HEK293 (cell line): ENCODE measurements around the gene IGIP.
A peak's percentile ranks its signal among the peaks of the same experiment; 100 is the strongest.

ENCODE experiments used
- GLIS2 ChIP-seq: fragments of 450-650 bp; formaldehyde crosslinking; IDR thresholded peaks from 2 replicates; pipeline ENCODE4 v1.5.1; 2016; ENCODE audit warnings: missing biosample characterization, missing genetic modification characterization
- KLF10 ChIP-seq: fragments of 450-650 bp; IDR thresholded peaks from 2 replicates; pipeline ENCODE4 v1.5.1; 2018; ENCODE audit warnings: missing biosample characterization, mild to moderate bottlenecking, missing genetic modification characterization
- SCRT1 ChIP-seq: fragments of 450-650 bp; formaldehyde crosslinking; IDR thresholded peaks from 2 replicates; pipeline ENCODE4 v1.5.1; 2016; ENCODE audit warnings: missing biosample characterization, missing genetic modification characterization, borderline replicate concordance
- SCRT2 ChIP-seq: fragments of 450-650 bp; formaldehyde crosslinking; IDR thresholded peaks from 2 replicates; pipeline ENCODE4 v1.5.1; 2016; ENCODE audit warnings: missing biosample characterization, missing genetic modification characterization
- SP3 ChIP-seq: fragments of 450-650 bp; formaldehyde crosslinking; IDR thresholded peaks from 2 replicates; pipeline ENCODE4 v1.5.1; 2016; ENCODE audit warnings: missing biosample characterization, missing genetic modification characterization
- ZBTB17 ChIP-seq: fragments of 450-650 bp; formaldehyde crosslinking; IDR thresholded peaks from 2 replicates; pipeline ENCODE4 v1.5.1; 2016; ENCODE audit warnings: missing biosample characterization, missing genetic modification characterization
- ZBTB7A ChIP-seq: fragments of 450-650 bp; formaldehyde crosslinking; IDR thresholded peaks from 2 replicates; pipeline ENCODE4 v1.5.1; 2016; ENCODE audit warnings: low read depth, missing biosample characterization, missing genetic modification characterization
- ZBTB8A ChIP-seq: fragments of 450-650 bp; formaldehyde crosslinking; IDR thresholded peaks from 2 replicates; pipeline ENCODE4 v1.5.1; 2016; ENCODE audit warnings: missing biosample characterization, missing genetic modification characterization
- ZEB2 ChIP-seq: fragments of 450-650 bp; formaldehyde crosslinking; IDR thresholded peaks from 2 replicates; pipeline ENCODE4 v1.5.1; 2016; ENCODE audit warnings: missing biosample characterization, missing genetic modification characterization
- ZNF394 ChIP-seq: fragments of 450-650 bp; formaldehyde crosslinking; IDR thresholded peaks from 2 replicates; pipeline ENCODE4 v1.5.1; 2016; ENCODE audit warnings: missing biosample characterization, missing genetic modification characterization, mild to moderate bottlenecking, moderate library complexity, borderline replicate concordance
- ZNF416 ChIP-seq: fragments of 450-650 bp; formaldehyde crosslinking; IDR thresholded peaks from 2 replicates; pipeline ENCODE4 v1.5.1; 2016; ENCODE audit warnings: missing biosample characterization, missing genetic modification characterization
- ZNF600 ChIP-seq: fragments of 450-650 bp; formaldehyde crosslinking; IDR thresholded peaks from 2 replicates; pipeline ENCODE4 v1.5.1; 2016; ENCODE audit warnings: missing biosample characterization, missing genetic modification characterization
- ZNF843 ChIP-seq: fragments of 450-650 bp; formaldehyde crosslinking; IDR thresholded peaks from 2 replicates; pipeline ENCODE4 v1.5.1; 2016; ENCODE audit warnings: missing biosample characterization, missing genetic modification characterization
- ZXDB ChIP-seq: fragments of 450-650 bp; formaldehyde crosslinking; IDR thresholded peaks from 2 replicates; pipeline ENCODE4 v1.5.1; 2016; ENCODE audit warnings: missing biosample characterization, missing genetic modification characterization
- TF ChIP-seq, protein P1 (sequence below): fragments of 450-650 bp; formaldehyde crosslinking; IDR thresholded peaks from 2 replicates; pipeline ENCODE4 v1.5.1; 2016; ENCODE audit warnings: missing biosample characterization, missing genetic modification characterization
- TF ChIP-seq, protein P2 (sequence below): fragments of 450-650 bp; formaldehyde crosslinking; IDR thresholded peaks from 2 replicates; pipeline ENCODE4 v1.5.1; 2016; ENCODE audit warnings: missing biosample characterization, missing genetic modification characterization
- TF ChIP-seq, protein P3 (sequence below): fragments of 450-650 bp; formaldehyde crosslinking; IDR thresholded peaks from 2 replicates; pipeline ENCODE4 v1.5.1; 2017; ENCODE audit warnings: missing biosample characterization, missing genetic modification characterization
- TF ChIP-seq, protein P4 (sequence below): fragments of 450-650 bp; formaldehyde crosslinking; IDR thresholded peaks from 2 replicates; pipeline ENCODE4 v1.5.1; 2017; ENCODE audit warnings: missing biosample characterization, mild to moderate bottlenecking, missing genetic modification characterization, moderate library complexity
- TF ChIP-seq, protein P5 (sequence below): sonication (generic); formaldehyde crosslinking; IDR thresholded peaks from 2 replicates; pipeline ENCODE4 v1.8.1; 2022; ENCODE audit warnings: mild to moderate bottlenecking, moderate library complexity, missing genetic modification reagents
- TF ChIP-seq, protein P6 (sequence below): fragments of 450-650 bp; IDR thresholded peaks from 2 replicates; pipeline ENCODE4 v1.5.1; 2018; ENCODE audit warnings: missing biosample characterization, missing genetic modification characterization

The IGIP gene

DNA sequence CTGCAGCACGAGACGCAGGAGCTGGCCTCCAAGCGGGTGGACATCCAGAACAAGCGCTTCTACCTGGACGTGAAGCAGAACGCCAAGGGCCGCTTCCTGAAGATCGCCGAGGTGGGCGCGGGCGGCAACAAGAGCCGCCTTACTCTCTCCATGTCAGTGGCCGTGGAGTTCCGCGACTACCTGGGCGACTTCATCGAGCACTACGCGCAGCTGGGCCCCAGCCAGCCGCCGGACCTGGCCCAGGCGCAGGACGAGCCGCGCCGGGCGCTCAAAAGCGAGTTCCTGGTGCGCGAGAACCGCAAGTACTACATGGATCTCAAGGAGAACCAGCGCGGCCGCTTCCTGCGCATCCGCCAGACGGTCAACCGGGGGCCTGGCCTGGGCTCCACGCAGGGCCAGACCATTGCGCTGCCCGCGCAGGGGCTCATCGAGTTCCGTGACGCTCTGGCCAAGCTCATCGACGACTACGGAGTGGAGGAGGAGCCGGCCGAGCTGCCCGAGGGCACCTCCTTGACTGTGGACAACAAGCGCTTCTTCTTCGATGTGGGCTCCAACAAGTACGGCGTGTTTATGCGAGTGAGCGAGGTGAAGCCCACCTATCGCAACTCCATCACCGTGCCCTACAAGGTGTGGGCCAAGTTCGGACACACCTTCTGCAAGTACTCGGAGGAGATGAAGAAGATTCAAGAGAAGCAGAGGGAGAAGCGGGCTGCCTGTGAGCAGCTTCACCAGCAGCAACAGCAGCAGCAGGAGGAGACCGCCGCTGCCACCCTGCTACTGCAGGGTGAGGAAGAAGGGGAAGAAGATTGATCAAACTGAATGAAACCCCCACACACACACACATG is 11.2 kb upstream of the IGIP start (continued):
- TF ChIP-seq, protein P1, sequence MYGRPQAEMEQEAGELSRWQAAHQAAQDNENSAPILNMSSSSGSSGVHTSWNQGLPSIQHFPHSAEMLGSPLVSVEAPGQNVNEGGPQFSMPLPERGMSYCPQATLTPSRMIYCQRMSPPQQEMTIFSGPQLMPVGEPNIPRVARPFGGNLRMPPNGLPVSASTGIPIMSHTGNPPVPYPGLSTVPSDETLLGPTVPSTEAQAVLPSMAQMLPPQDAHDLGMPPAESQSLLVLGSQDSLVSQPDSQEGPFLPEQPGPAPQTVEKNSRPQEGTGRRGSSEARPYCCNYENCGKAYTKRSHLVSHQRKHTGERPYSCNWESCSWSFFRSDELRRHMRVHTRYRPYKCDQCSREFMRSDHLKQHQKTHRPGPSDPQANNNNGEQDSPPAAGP (tag by site-specific recombination): peak; percentile 60; the same call in 1 of the 2 replicates
- TF ChIP-seq ZBTB17 (tag by site-specific recombination) (peak; percentile 99), ZNF394 (tag by site-specific recombination) (peak; percentile 100), ZEB2 (tag by site-specific recombination) (peak; percentile 89), ZNF416 (no peak), SCRT1 (peak; percentile 83; the same call in 1 of the 2 replicates), ZXDB (peak; percentile 78), ZBTB8A (peak; percentile 10; the same call in 1 of the 2 replicates), SCRT2 (tag by site-specific recombination) (peak; percentile 94), GLIS2 (peak; percentile 3), SP3 (tag by site-specific recombination) (0 out of 2 replicates have a peak, but pooled peaks have one; percentile 21), ZNF600 (tag by site-specific recombination) (peak; percentile 81), ZNF843 (tag by site-specific recombination) (0 out of 2 replicates have a peak, but pooled peaks have one; percentile 10), ZBTB7A (tag by site-specific recombination) (no peak), KLF10 (0 out of 2 replicates have a peak, but pooled peaks have one; percentile 23)
- TF ChIP-seq, protein P2, sequence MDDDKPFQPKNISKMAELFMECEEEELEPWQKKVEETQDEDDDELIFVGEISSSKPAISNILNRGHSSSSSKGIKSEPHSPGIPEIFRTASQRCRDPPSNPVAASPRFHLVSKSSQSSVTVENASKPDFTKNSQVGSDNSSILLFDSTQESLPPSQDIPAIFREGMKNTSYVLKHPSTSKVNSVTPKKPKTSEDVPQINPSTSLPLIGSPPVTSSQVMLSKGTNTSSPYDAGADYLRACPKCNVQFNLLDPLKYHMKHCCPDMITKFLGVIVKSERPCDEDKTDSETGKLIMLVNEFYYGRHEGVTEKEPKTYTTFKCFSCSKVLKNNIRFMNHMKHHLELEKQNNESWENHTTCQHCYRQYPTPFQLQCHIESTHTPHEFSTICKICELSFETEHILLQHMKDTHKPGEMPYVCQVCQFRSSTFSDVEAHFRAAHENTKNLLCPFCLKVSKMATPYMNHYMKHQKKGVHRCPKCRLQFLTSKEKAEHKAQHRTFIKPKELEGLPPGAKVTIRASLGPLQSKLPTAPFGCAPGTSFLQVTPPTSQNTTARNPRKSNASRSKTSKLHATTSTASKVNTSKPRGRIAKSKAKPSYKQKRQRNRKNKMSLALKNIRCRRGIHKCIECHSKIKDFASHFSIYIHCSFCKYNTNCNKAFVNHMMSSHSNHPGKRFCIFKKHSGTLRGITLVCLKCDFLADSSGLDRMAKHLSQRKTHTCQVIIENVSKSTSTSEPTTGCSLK (tag by site-specific recombination): no peak
- TF ChIP-seq, protein P3, sequence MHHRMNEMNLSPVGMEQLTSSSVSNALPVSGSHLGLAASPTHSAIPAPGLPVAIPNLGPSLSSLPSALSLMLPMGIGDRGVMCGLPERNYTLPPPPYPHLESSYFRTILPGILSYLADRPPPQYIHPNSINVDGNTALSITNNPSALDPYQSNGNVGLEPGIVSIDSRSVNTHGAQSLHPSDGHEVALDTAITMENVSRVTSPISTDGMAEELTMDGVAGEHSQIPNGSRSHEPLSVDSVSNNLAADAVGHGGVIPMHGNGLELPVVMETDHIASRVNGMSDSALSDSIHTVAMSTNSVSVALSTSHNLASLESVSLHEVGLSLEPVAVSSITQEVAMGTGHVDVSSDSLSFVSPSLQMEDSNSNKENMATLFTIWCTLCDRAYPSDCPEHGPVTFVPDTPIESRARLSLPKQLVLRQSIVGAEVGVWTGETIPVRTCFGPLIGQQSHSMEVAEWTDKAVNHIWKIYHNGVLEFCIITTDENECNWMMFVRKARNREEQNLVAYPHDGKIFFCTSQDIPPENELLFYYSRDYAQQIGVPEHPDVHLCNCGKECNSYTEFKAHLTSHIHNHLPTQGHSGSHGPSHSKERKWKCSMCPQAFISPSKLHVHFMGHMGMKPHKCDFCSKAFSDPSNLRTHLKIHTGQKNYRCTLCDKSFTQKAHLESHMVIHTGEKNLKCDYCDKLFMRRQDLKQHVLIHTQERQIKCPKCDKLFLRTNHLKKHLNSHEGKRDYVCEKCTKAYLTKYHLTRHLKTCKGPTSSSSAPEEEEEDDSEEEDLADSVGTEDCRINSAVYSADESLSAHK (tag by site-specific recombination): 0 out of 2 replicates have a peak, but pooled peaks have one; percentile 6
- TF ChIP-seq, protein P4, sequence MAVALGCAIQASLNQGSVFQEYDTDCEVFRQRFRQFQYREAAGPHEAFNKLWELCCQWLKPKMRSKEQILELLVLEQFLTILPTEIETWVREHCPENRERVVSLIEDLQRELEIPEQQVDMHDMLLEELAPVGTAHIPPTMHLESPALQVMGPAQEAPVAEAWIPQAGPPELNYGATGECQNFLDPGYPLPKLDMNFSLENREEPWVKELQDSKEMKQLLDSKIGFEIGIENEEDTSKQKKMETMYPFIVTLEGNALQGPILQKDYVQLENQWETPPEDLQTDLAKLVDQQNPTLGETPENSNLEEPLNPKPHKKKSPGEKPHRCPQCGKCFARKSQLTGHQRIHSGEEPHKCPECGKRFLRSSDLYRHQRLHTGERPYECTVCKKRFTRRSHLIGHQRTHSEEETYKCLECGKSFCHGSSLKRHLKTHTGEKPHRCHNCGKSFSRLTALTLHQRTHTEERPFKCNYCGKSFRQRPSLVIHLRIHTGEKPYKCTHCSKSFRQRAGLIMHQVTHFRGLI (tag by site-specific recombination): no peak
- TF ChIP-seq, protein P5, sequence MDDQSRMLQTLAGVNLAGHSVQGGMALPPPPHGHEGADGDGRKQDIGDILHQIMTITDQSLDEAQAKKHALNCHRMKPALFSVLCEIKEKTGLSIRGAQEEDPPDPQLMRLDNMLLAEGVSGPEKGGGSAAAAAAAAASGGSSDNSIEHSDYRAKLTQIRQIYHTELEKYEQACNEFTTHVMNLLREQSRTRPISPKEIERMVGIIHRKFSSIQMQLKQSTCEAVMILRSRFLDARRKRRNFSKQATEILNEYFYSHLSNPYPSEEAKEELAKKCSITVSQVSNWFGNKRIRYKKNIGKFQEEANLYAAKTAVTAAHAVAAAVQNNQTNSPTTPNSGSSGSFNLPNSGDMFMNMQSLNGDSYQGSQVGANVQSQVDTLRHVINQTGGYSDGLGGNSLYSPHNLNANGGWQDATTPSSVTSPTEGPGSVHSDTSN (CRISPR knock-in tag): no peak
- TF ChIP-seq, protein P6, sequence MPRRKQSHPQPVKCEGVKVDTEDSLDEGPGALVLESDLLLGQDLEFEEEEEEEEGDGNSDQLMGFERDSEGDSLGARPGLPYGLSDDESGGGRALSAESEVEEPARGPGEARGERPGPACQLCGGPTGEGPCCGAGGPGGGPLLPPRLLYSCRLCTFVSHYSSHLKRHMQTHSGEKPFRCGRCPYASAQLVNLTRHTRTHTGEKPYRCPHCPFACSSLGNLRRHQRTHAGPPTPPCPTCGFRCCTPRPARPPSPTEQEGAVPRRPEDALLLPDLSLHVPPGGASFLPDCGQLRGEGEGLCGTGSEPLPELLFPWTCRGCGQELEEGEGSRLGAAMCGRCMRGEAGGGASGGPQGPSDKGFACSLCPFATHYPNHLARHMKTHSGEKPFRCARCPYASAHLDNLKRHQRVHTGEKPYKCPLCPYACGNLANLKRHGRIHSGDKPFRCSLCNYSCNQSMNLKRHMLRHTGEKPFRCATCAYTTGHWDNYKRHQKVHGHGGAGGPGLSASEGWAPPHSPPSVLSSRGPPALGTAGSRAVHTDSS (tag by site-specific recombination): peak; percentile 74
- TF ChIP-seq, all 188 proteins: peak for 34
